ENCODE results near the gene POTEG.
"Not testable (repeated sequence)": the region's sequence is repeated elsewhere in the genome, so short reads cannot be mapped to it uniquely, and the experiment has no call there.

POTEG gene

GRCh38 chr14:19374451-19374903 lies 59.7 kb downstream of the POTEG start:
- not testable (repeated sequence) for DNase-seq (ENCODE audit: low read depth, low spot score)

- DNase-seq (ENCODE audit: low read depth, low spot score) = not testable (repeated sequence)
These were observed 61.2 kb downstream of the POTEG start for GRCh38 chr14:19372813-19373500.

- not testable (repeated sequence) for DNase-seq (ENCODE audit: low read depth, low spot score)
These were observed 62.4 kb downstream of the POTEG start for GRCh38 chr14:19371767-19372166.

GRCh38 chr14:19362803-19363202 lies 71.3 kb downstream of the POTEG start:
- not testable (repeated sequence) for DNase-seq (ENCODE audit: low read depth, low spot score)

- DNase-seq (ENCODE audit: low read depth, low spot score) = not testable (repeated sequence)
These were observed 71.8 kb downstream of the POTEG start for GRCh38 chr14:19362323-19362722.

- DNase-seq (ENCODE audit: low read depth, low spot score) = not testable (repeated sequence)
These were observed 72.4 kb downstream of the POTEG start for GRCh38 chr14:19361636-19362253.

- not testable (repeated sequence) for DNase-seq (ENCODE audit: low read depth, low spot score)
These were observed 73.1 kb downstream of the POTEG start for GRCh38 chr14:19360937-19361635.
